Gastrocnemius medialis (tissue), 4 donors: ENCODE data around the gene CTSH. TPM values are rescaled to one million over a fixed set of nuclear protein-coding genes. Genes with fewer than 3 reads are reported as not detected.
"Not testable (repeated sequence)": the region's sequence is repeated elsewhere in the genome, so short reads cannot be mapped to it uniquely, and the experiment has no call there.

Experiments
- ATAC-seq, 2 donors: fragments of 150-250 bp; one replicate each; pipeline ENCODE4 v1.9.1; 2016
- DNase-seq, 2 donors: peaks; one replicate each; pipeline ENCODE4 v3.0.0-alpha.2; 2019
- H3K27ac ChIP-seq, 4 donors: fragments of 200-600 bp; sonication (generic); 1 replicate in 1 of 4; 2 replicates in 3 of 4; pipeline ENCODE4 v1.5.1; 2016 to 2018; ENCODE audit warnings: mild to moderate bottlenecking in 2 of 4, moderate library complexity in 1 of 4
- H3K27me3 ChIP-seq, 3 donors: fragments of 200-600 bp; sonication (generic) in 2 of 3; 1 replicate in 1 of 3; 2 replicates in 2 of 3; pipeline versions ENCODE4 v1.5.1 to v1.6.0; 2016 to 2019; ENCODE audit warnings: mild to moderate bottlenecking in 1 of 3, moderate library complexity in 1 of 3
- H3K36me3 ChIP-seq, 2 donors: fragments of 200-600 bp; sonication (generic) in 1 of 2; one replicate each; pipeline ENCODE4 v1.5.1; 2017 to 2018
- H3K4me1 ChIP-seq, 2 donors: fragments of 200-600 bp; sonication (generic) in 1 of 2; one replicate each; pipeline ENCODE4 v1.5.1; 2016 to 2017; ENCODE audit warnings: mild to moderate bottlenecking in 2 of 2
- H3K4me3 ChIP-seq, 4 donors: fragments of 200-600 bp; sonication (generic) in 3 of 4; 1 replicate in 1 of 4; 2 replicates in 3 of 4; pipeline ENCODE4 v1.5.1; 2016 to 2019; ENCODE audit warnings: mild to moderate bottlenecking in 2 of 4
- H3K9me3 ChIP-seq, 3 donors: fragments of 200-600 bp; sonication (generic) in 2 of 3; 1 replicate in 1 of 3; 2 replicates in 2 of 3; pipeline ENCODE4 v1.5.1; 2016 to 2019
- POLR2A ChIP-seq, 2 donors: fragments of 450-650 bp; IDR thresholded peaks; one replicate each; pipeline ENCODE4 v1.6.1; 2017; ENCODE audit warnings: antibody characterized with exemption in 2 of 2, mild to moderate bottlenecking in 2 of 2, moderate library complexity in 2 of 2
- in situ Hi-C, 4 donors: fragments of 200-750 bp; cut with MboI; loops; one replicate each; pipeline versions ENCODE4 v1.15.0 to v1.8.0; 2017; ENCODE audit warnings: low sequenced_read_pairs in 4 of 4
- intact Hi-C: fragments of 100-400 bp; cut with DNase I; formaldehyde crosslinking; loops from one replicate; pipeline ENCODE4 v1.15.1; 2023; ENCODE audit warnings: low total_unique reads
- total RNA-seq, 4 donors: library from RNA; depleted of rRNA; stranded (reverse); fragments of >200 nt; gene quantifications; one replicate each; pipeline versions ENCODE4 v1.1.0 to v1.2.3, GENCODE V29; 2016
- TF ChIP-seq, protein P1 (sequence below), 5 experiments: fragments of 450-650 bp in 3 of 5; fragments of 200-600 bp in 2 of 5; sonication (generic) in 2 of 5; IDR thresholded peaks in 4 of 5; conservative IDR thresholded peaks in 1 of 5; 1 replicate in 4 of 5; 2 replicates in 1 of 5; pipeline ENCODE4 v1.5.1; 2016 to 2019; ENCODE audit warnings: antibody characterized with exemption in 5 of 5, mild to moderate bottlenecking in 3 of 5, moderate library complexity in 3 of 5

Gene CTSH
- total RNA-seq, 4 donors from 2014 or later: 27.4 to 42.1 (median 29.4) TPM

DNA sequence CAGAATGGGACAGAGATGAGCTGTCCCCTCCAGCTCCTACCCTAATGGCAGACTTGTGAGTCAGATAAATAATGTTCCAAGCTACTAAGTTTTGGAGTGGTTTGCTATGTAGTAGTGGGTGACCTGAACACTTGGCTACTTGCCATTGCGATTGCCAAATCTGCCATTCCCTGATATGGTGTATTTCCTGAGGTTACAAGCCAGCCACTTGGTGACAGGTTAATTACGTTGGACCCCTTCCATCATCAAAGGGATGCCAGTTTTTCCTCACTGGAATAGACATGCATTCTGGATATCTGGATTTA is 38.6 kb downstream of the CTSH start:
- H3K27ac ChIP-seq: no peak overlapping the region
- peaks cover 2 to 73% of the 10 kb centered on the region in 2 donors for H3K36me3 ChIP-seq
- H3K9me3 ChIP-seq: no peaks in the 10 kb centered on the region
- no peaks in the 10 kb centered on the region for H3K27me3 ChIP-seq
- intact Hi-C loops: loop anchor here (5.0 kb wide), 1 partner anchor 276 kb away; no protein-coding TSS in a partner anchor
- DNase-seq (no peak), ATAC-seq (peak in 1 of 2 donors; percentile 16)
- H3K4me3 ChIP-seq: no peak overlapping the region
- H3K4me1 ChIP-seq: peaks cover 9 to 13% of the 10 kb centered on the region in 2 donors
- in situ Hi-C loops: loop anchor here in 1 of 4 donors (25.0 kb wide), 1 partner anchor 281 kb away; no protein-coding TSS in a partner anchor
- TF ChIP-seq POLR2A (IDR thresholded peaks at IDR 0.05): no peak
- TF ChIP-seq, protein P1, sequence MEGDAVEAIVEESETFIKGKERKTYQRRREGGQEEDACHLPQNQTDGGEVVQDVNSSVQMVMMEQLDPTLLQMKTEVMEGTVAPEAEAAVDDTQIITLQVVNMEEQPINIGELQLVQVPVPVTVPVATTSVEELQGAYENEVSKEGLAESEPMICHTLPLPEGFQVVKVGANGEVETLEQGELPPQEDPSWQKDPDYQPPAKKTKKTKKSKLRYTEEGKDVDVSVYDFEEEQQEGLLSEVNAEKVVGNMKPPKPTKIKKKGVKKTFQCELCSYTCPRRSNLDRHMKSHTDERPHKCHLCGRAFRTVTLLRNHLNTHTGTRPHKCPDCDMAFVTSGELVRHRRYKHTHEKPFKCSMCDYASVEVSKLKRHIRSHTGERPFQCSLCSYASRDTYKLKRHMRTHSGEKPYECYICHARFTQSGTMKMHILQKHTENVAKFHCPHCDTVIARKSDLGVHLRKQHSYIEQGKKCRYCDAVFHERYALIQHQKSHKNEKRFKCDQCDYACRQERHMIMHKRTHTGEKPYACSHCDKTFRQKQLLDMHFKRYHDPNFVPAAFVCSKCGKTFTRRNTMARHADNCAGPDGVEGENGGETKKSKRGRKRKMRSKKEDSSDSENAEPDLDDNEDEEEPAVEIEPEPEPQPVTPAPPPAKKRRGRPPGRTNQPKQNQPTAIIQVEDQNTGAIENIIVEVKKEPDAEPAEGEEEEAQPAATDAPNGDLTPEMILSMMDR (IDR thresholded peaks at IDR 0.05 in 4 of 5, conservative IDR thresholded peaks at IDR 0.05 in 1 of 5): no peak

DNA sequence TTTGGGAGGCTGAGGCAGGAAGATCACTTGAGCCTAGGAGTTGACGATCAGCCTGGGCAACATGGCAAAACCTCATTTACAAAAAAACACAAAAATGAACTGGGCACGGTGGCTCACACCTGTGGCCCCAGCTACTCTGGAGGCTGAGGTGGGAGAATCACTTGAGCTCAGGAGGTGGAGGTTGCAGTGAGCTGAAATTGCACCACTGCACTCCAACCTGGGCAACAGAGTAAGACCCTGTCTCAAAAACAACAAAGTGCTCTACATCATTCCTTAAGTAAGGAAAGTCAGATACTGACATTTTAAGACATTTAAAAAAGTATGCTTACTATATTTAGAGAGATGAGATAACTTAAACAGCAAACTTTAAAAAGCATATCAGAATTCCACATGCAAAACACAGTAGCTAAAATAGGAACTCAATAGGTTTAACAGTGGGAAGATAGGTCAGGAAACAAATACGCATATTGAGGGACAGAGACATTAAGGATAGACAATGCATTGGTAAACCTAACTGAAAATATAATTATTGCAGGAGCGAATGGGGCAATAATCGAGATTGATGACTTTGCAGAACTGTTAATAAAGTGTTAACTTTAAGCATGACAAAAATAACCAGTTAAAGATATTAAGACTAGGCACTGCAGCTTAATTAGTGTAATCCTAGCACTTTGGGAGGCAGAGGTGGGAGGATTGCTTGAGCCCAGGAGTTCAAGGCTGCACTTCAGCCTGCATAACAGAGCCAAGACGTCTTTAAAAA is 40.1 kb downstream of the CTSH start:
- DNase-seq (no peak), ATAC-seq (no peak)
- Histone ChIP-seq H3K36me3 (peaks cover 2 to 71% of the 10 kb centered on the region in 2 donors), H3K4me3 (no peak overlapping the region), H3K4me1 (peaks cover 9 to 13% of the 10 kb centered on the region in 2 donors), H3K27me3 (no peaks in the 10 kb centered on the region), H3K9me3 (no peaks in the 10 kb centered on the region), H3K27ac (no peak overlapping the region)
- intact Hi-C loops: loop anchor here (5.0 kb wide), 1 partner anchor 278 kb away; no protein-coding TSS in a partner anchor
- in situ Hi-C loops: loop anchor here in 1 of 4 donors (25.0 kb wide), 1 partner anchor 283 kb away; no protein-coding TSS in a partner anchor
- TF ChIP-seq POLR2A (IDR thresholded peaks at IDR 0.05): no peak
- TF ChIP-seq, protein P1 (IDR thresholded peaks at IDR 0.05 in 4 of 5, conservative IDR thresholded peaks at IDR 0.05 in 1 of 5): no peak

DNA sequence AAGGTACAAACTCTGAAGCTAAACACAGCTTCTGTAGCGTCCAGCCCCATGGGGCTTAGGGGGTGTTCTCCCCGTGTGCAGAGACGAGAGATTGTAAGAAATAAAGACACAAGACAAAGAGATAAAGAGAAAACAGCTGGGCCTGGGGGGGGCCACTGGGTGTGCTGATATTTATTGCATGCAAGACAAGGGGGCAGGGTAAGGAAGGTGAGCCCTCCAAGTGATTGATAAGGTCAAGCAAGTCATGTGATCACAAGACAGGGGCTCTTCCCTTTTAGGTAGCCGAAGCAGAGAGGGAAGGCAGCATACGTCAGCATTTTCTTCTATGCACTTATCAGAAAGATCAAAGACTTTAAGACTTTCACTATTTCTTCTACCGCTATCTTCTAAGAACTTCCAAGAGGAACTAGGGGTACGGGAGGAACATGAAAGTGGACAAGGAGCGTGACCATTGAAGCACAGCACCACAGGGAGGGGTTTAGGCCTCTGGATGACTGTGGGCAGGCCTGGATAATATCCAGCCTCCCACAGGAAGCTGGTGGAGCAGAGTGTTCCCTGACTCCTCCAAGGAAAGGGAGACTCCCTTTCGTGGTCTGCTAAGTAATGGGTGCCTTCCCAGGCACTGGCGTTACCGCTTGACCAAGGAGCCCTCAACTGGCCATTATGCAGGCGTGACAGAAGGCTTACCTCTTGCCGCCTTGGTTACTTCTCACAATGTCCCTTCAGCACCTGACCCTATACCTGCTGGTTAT is 42.4 kb downstream of the CTSH start:
- H3K9me3 ChIP-seq, ATAC-seq, intact Hi-C loops, H3K27ac ChIP-seq, H3K27me3 ChIP-seq, H3K4me3 ChIP-seq, DNase-seq: not testable (repeated sequence)
- in situ Hi-C loops: loop anchor here in 1 of 4 donors (25.0 kb wide), 1 partner anchor 285 kb away; no protein-coding TSS in a partner anchor
- Histone ChIP-seq H3K4me1 (peaks cover 9 to 13% of the 10 kb centered on the region in 2 donors), H3K36me3 (peaks cover 2 to 75% of the 10 kb centered on the region in 2 donors)

DNA sequence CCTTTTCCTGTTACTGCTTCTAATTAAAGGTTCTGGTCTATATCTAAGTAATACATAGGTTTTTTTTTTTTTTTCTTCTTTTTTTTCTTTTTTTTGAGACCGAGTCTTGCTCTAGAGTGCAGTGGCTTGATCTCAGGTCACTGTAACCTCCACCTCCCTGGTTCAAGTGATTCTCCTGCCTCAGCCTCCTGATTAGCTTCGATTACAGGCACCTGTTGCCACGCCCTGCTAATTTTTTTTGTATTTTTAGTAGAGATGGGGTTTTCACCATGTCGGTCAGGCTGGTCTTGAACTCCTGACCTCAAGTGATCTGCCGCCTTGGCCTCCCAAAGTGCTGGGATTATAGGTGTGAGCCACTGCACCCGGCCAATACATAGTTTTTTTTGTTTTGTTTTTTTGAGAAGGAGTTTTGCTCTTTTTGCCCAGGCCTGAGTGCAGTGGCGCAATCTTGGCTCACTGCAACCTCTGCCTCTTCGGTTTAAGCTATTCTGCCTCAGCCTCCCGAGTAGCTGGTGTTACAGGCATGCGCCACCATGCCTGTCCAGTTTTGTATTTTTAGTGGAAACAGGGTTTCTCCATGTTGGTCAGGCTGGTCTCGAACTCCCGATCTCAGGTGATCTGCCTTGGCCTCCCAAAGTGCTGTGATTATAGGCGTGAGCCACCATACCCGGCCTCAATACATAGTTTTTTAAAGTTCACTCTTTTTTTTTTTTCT is 43.9 kb downstream of the CTSH start:
- ATAC-seq, H3K27me3 ChIP-seq, DNase-seq, intact Hi-C loops, H3K9me3 ChIP-seq, H3K4me3 ChIP-seq, H3K27ac ChIP-seq, H3K4me1 ChIP-seq: not testable (repeated sequence)
- in situ Hi-C loops: loop anchor here in 1 of 4 donors (25.0 kb wide), 1 partner anchor 286 kb away; no protein-coding TSS in a partner anchor
- H3K36me3 ChIP-seq: peaks cover 2 to 82% of the 10 kb centered on the region in 2 donors

DNA sequence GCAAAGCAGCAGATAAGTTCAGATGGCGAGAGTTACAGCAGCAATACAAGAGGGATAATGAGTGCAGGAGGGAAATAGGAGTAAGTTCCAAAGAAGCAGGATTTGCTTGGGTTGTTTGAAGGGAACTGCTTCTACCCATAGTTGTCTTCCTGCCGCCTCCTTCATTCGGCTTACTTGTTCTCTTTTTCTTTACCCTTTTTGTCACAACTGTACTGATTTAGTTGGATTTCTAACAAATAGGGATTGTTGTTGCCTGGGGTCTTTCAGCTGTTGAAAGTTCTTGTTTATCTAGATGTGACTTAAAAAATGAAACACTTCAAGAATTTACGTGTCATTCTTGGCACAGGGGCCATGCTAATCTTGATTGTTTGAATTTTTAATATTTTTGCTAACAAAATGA is 46.3 kb downstream of the CTSH start:
- Histone ChIP-seq H3K4me1 (no peaks in the 10 kb centered on the region), H3K4me3 (no peak overlapping the region), H3K27me3 (no peaks in the 10 kb centered on the region), H3K36me3 (peaks cover 0 to 85% of the 10 kb centered on the region in 2 donors), H3K9me3 (no peaks in the 10 kb centered on the region), H3K27ac (no peak overlapping the region)
- no peak for ATAC-seq
- in situ Hi-C loops (no loop called here), intact Hi-C loops (no loop called here)
- no peak for TF ChIP-seq POLR2A (IDR thresholded peaks at IDR 0.05)
- TF ChIP-seq, protein P1 (IDR thresholded peaks at IDR 0.05 in 4 of 5, conservative IDR thresholded peaks at IDR 0.05 in 1 of 5): no peak
- no peak for DNase-seq
